ENCODE data around the gene SP110.
"Not testable (repeated sequence)": the region's sequence is repeated elsewhere in the genome, so short reads cannot be mapped to it uniquely, and the experiment has no call there.

Gene SP110

DNA sequence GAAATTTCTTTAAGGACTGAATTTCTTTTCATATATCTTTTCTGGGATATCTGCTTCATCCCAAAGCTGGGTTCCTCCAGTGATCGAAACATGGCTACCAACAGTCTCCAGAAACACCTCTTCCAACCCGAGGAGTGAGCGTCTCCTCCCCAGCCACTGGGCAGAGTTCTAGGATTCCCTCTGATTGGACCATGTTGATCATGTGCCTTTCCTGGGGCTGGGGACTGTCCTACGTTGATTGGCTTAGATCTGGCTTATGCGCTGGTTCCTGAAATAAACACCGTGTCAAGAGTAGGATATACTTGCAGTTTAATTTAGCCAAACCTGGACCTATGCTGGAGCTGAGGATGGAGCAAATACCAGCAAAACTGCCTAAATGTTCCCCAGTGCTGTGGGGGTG lies 95.5 kb downstream of the SP110 start:
- Histone ChIP-seq H3K9me3 (ENCODE audit: control insufficient read depth, insufficient read depth, low read depth, low read length) (no peaks in the 10 kb centered on the region), H3K36me3 (ENCODE audit: control insufficient read depth in 2 of 2, insufficient read depth in 1 of 2, low read length in 2 of 2) (no peaks in the 10 kb centered on the region), H3K27ac (ENCODE audit: extremely low read depth, low read depth, low read length) (no peak overlapping the region), H3K4me3 (ENCODE audit: low read depth, low read length) (no peak overlapping the region), H3K4me1 (ENCODE audit: control insufficient read depth, insufficient read depth, low read length) (no peaks in the 10 kb centered on the region)
- TF ChIP-seq ZNF362 (tag by site-specific recombination; IDR thresholded peaks at IDR 0.05) = no peak
- TF ChIP-seq ZNF830 (tag by site-specific recombination; IDR thresholded peaks at IDR 0.05; ENCODE audit: low read depth) = no peak
- no peak for TF ChIP-seq GLIS1 (tag by site-specific recombination; IDR thresholded peaks at IDR 0.05)
- no peak for TF ChIP-seq IKZF3 (tag by site-specific recombination; IDR thresholded peaks at IDR 0.05)
- TF ChIP-seq ZBTB20 (tag by site-specific recombination; IDR thresholded peaks at IDR 0.05) = no peak
- TF ChIP-seq, protein P1, sequence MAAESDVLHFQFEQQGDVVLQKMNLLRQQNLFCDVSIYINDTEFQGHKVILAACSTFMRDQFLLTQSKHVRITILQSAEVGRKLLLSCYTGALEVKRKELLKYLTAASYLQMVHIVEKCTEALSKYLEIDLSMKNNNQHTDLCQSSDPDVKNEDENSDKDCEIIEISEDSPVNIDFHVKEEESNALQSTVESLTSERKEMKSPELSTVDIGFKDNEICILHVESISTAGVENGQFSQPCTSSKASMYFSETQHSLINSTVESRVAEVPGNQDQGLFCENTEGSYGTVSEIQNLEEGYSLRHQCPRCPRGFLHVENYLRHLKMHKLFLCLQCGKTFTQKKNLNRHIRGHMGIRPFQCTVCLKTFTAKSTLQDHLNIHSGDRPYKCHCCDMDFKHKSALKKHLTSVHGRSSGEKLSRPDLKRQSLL (tag by site-specific recombination; IDR thresholded peaks at IDR 0.05) = no peak
- TF ChIP-seq ZFP41 (tag by site-specific recombination; IDR thresholded peaks at IDR 0.05; ENCODE audit: borderline replicate concordance) = no peak
- TF ChIP-seq, protein P2, sequence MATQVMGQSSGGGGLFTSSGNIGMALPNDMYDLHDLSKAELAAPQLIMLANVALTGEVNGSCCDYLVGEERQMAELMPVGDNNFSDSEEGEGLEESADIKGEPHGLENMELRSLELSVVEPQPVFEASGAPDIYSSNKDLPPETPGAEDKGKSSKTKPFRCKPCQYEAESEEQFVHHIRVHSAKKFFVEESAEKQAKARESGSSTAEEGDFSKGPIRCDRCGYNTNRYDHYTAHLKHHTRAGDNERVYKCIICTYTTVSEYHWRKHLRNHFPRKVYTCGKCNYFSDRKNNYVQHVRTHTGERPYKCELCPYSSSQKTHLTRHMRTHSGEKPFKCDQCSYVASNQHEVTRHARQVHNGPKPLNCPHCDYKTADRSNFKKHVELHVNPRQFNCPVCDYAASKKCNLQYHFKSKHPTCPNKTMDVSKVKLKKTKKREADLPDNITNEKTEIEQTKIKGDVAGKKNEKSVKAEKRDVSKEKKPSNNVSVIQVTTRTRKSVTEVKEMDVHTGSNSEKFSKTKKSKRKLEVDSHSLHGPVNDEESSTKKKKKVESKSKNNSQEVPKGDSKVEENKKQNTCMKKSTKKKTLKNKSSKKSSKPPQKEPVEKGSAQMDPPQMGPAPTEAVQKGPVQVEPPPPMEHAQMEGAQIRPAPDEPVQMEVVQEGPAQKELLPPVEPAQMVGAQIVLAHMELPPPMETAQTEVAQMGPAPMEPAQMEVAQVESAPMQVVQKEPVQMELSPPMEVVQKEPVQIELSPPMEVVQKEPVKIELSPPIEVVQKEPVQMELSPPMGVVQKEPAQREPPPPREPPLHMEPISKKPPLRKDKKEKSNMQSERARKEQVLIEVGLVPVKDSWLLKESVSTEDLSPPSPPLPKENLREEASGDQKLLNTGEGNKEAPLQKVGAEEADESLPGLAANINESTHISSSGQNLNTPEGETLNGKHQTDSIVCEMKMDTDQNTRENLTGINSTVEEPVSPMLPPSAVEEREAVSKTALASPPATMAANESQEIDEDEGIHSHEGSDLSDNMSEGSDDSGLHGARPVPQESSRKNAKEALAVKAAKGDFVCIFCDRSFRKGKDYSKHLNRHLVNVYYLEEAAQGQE (tag by site-specific recombination; IDR thresholded peaks at IDR 0.05) = no peak
- no peak for TF ChIP-seq KLF17 (tag by site-specific recombination; IDR thresholded peaks at IDR 0.05)
- ChIA-PET CTCF (interaction anchor here (0.6 kb wide), 1 partner anchor 255 kb away, joined by 3 read pairs; no protein-coding TSS in a partner anchor), POLR2A (no interaction called here)

DNA sequence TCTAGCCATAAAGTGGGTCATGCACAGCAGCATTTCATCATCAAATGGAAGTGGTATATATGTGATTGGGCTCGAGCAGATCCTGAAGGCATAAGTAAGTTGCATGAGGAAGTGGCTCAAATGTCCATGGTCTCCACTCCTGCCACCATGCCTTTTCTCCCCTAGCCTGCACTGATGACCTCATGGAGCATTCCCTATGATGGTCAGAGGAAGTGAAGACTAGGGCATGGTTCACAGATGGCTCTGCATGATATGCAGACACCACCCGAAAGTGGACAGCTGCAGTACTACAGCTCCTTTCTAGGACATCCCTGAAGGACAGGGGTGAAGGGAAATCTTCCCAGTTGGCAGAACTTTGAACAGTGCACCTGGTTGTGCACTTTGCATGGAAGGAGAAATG lies 99.4 kb downstream of the SP110 start:
- CTCF ChIA-PET; H3K4me1 ChIP-seq (ENCODE audit: control insufficient read depth, insufficient read depth, low read length); POLR2A ChIA-PET; H3K36me3 ChIP-seq (ENCODE audit: control insufficient read depth in 2 of 2, insufficient read depth in 1 of 2, low read length in 2 of 2); H3K27ac ChIP-seq (ENCODE audit: extremely low read depth, low read depth, low read length); H3K9me3 ChIP-seq (ENCODE audit: control insufficient read depth, insufficient read depth, low read depth, low read length); H3K4me3 ChIP-seq (ENCODE audit: low read depth, low read length): not testable (repeated sequence)

DNA sequence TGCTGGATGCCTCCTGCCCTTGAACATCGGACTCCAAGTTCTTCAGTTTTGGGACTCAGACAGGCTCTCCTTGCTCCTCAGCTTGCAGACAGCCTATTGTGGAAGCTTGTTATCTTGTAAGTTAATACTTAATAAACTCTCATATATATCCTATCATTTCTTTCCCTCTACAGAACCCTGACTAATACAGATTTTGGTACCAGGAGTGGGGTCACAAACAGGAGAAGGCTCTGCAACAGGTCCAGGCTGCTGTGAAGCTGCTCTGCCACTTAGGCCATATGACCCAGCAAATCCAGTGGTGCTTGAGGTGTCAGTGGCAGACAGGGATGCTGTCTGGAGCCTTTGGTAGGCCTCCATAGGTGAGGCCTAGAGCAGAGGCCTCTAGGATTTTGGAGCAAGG lies 100.0 kb downstream of the SP110 start:
- H3K27ac ChIP-seq (ENCODE audit: extremely low read depth, low read depth, low read length); H3K4me3 ChIP-seq (ENCODE audit: low read depth, low read length); H3K9me3 ChIP-seq (ENCODE audit: control insufficient read depth, insufficient read depth, low read depth, low read length); H3K36me3 ChIP-seq (ENCODE audit: control insufficient read depth in 2 of 2, insufficient read depth in 1 of 2, low read length in 2 of 2); H3K4me1 ChIP-seq (ENCODE audit: control insufficient read depth, insufficient read depth, low read length); CTCF ChIA-PET: not testable (repeated sequence)
- POLR2A ChIA-PET = interaction anchor here (0.5 kb wide), 1 partner anchor 57 kb away, joined by 5 read pairs; no protein-coding TSS in a partner anchor
- peak; percentile 50; the same call in 1 of the 2 replicates for TF ChIP-seq ZNF707 (tag by site-specific recombination; IDR thresholded peaks at IDR 0.05)

Data from HEK293 (cell line).